Astrocyte (in vitro differentiated cells and primary cell): ENCODE measurements around the gene NDUFV1. TPM values are rescaled to one million over a fixed set of nuclear protein-coding genes. Genes with fewer than 3 reads are reported as not detected.

Experiments
- DNase-seq: peaks from one replicate; pipeline ENCODE4 v3.0.0-alpha.2; 2010; ENCODE audit warnings: low read depth
- FAIRE-seq: peaks from 2 replicates; lab custom pipeline; 2011; peaks lifted over from hg19 to GRCh38; lab: Jason Lieb, UNC
- H2AFZ ChIP-seq: 2 replicates; pipeline ENCODE4 v1.6.0; 2012; ENCODE audit warnings: low read depth, low read length, inconsistent platforms
- H3K27ac ChIP-seq: 2 replicates; pipeline ENCODE4 v1.5.1; 2011; ENCODE audit warnings: low read depth, low read length, inconsistent platforms
- H3K27me3 ChIP-seq: 2 replicates; pipeline ENCODE4 v1.6.0; 2011; ENCODE audit warnings: low read length, inconsistent platforms; ENCODE audit not compliant: insufficient read depth
- H3K36me3 ChIP-seq: 2 replicates; pipeline ENCODE4 v1.5.1; 2011; ENCODE audit warnings: low read length, inconsistent platforms; ENCODE audit not compliant: insufficient read depth
- H3K4me1 ChIP-seq: 2 replicates; pipeline ENCODE4 v1.5.1; 2011; ENCODE audit warnings: low read length, inconsistent platforms; ENCODE audit not compliant: insufficient read depth
- H3K4me2 ChIP-seq: 2 replicates; pipeline ENCODE4 v1.6.0; 2012; ENCODE audit warnings: low read length, inconsistent platforms
- H3K4me3 ChIP-seq: 2 replicates; pipeline ENCODE4 v1.5.1; 2011; ENCODE audit warnings: low read depth, mild to moderate bottlenecking, low read length, inconsistent platforms; ENCODE audit not compliant: insufficient read depth
- H3K79me2 ChIP-seq: 2 replicates; pipeline ENCODE4 v1.6.0; 2012; ENCODE audit warnings: mild to moderate bottlenecking, low read length, inconsistent platforms; ENCODE audit not compliant: insufficient read depth
- H3K9ac ChIP-seq: 2 replicates; pipeline ENCODE4 v1.6.0; 2012; ENCODE audit warnings: mild to moderate bottlenecking, low read length, inconsistent platforms
- H3K9me3 ChIP-seq: 2 replicates; pipeline ENCODE4 v1.5.1; 2012; ENCODE audit warnings: low read depth, mild to moderate bottlenecking, low read length, inconsistent platforms; ENCODE audit not compliant: insufficient read depth
- H4K20me1 ChIP-seq: 2 replicates; pipeline ENCODE4 v1.6.0; 2012; ENCODE audit warnings: low read length, inconsistent platforms; ENCODE audit not compliant: insufficient read depth
- H3K27ac Mint-ChIP-seq: one replicate; pipeline ENCODE4 v1.8.0; 2021; ENCODE audit warnings: mild to moderate bottlenecking, mixed read lengths; ENCODE audit not compliant: unreplicated experiment
- H3K27me3 Mint-ChIP-seq: one replicate; pipeline ENCODE4 v1.8.0; 2021; ENCODE audit warnings: low read depth, mixed read lengths; ENCODE audit not compliant: unreplicated experiment
- H3K36me3 Mint-ChIP-seq: one replicate; pipeline ENCODE4 v1.8.0; 2021; ENCODE audit warnings: low read depth, mixed read lengths; ENCODE audit not compliant: unreplicated experiment
- H3K4me1 Mint-ChIP-seq: one replicate; pipeline ENCODE4 v1.8.0; 2021; ENCODE audit warnings: low read depth, mixed read lengths; ENCODE audit not compliant: unreplicated experiment
- H3K4me3 Mint-ChIP-seq: one replicate; pipeline ENCODE4 v1.8.0; 2021; ENCODE audit warnings: mild to moderate bottlenecking, moderate library complexity, mixed read lengths; ENCODE audit not compliant: unreplicated experiment
- H3K9me3 Mint-ChIP-seq: one replicate; pipeline ENCODE4 v1.8.0; 2021; ENCODE audit warnings: mild to moderate bottlenecking, mixed read lengths; ENCODE audit not compliant: unreplicated experiment
- CTCF ChIP-seq: IDR thresholded peaks from 2 replicates; pipeline ENCODE4 v1.5.1; 2011; ENCODE audit warnings: low read depth, mild to moderate bottlenecking, inconsistent platforms, low read length, moderate library complexity; ENCODE audit not compliant: insufficient read depth
- EZH2 ChIP-seq: IDR thresholded peaks from 2 replicates; pipeline ENCODE4 v1.6.1; 2012; ENCODE audit warnings: mild to moderate bottlenecking, low read length, inconsistent platforms; ENCODE audit not compliant: insufficient read depth
- total RNA-seq: library from RNA; stranded (reverse); gene quantifications from 2 replicates; pipeline ENCODE4 v1.2.1, GENCODE V29; 2021

The NDUFV1 gene
- total RNA-seq, 1 donor from 2014 or later: 117 TPM

GRCh38 chr11:67641338-67642172, 34.8 kb downstream of the NDUFV1 start:
- no peak overlapping the region for H3K27ac Mint-ChIP-seq
- Histone ChIP-seq H3K79me2 (no peaks in the 10 kb centered on the region), H3K4me2 (no peak overlapping the region), H3K4me1 (no peaks in the 10 kb centered on the region), H3K9ac (no peak overlapping the region), H3K27ac (no peak overlapping the region), H3K36me3 (no peaks in the 10 kb centered on the region), H2AFZ (no peak overlapping the region), H3K4me3 (no peak overlapping the region), H3K27me3 (peaks cover 2% of the 10 kb centered on the region), H3K9me3 (no peaks in the 10 kb centered on the region), H4K20me1 (no peaks in the 10 kb centered on the region)
- TF ChIP-seq CTCF (no peak), EZH2 (no peak)
- H3K9me3 Mint-ChIP-seq: peaks cover 8% of the 10 kb centered on the region
- H3K4me3 Mint-ChIP-seq: no peak overlapping the region
- no peaks in the 10 kb centered on the region for H3K36me3 Mint-ChIP-seq
- DNase-seq (no peak), FAIRE-seq (no peak)
- no peaks in the 10 kb centered on the region for H3K4me1 Mint-ChIP-seq
- H3K27me3 Mint-ChIP-seq: peaks cover 25% of the 10 kb centered on the region

- Histone ChIP-seq H3K9ac (no peak overlapping the region), H3K36me3 (no peaks in the 10 kb centered on the region), H3K9me3 (no peaks in the 10 kb centered on the region), H3K4me2 (no peak overlapping the region), H3K27ac (no peak overlapping the region), H3K4me1 (no peaks in the 10 kb centered on the region), H3K79me2 (no peaks in the 10 kb centered on the region), H2AFZ (no peak overlapping the region), H3K27me3 (peaks cover 2% of the 10 kb centered on the region), H3K4me3 (no peak overlapping the region), H4K20me1 (no peaks in the 10 kb centered on the region)
- FAIRE-seq: no peak
- DNase-seq: no peak
- H3K36me3 Mint-ChIP-seq: no peaks in the 10 kb centered on the region
- peaks cover 25% of the 10 kb centered on the region for H3K27me3 Mint-ChIP-seq
- H3K9me3 Mint-ChIP-seq: peaks cover 6% of the 10 kb centered on the region
- no peak for TF ChIP-seq EZH2
- H3K27ac Mint-ChIP-seq: peak overlapping the region; percentile 47
- no peaks in the 10 kb centered on the region for H3K4me1 Mint-ChIP-seq
- no peak overlapping the region for H3K4me3 Mint-ChIP-seq
Observed at GRCh38 chr11:67642173-67643120, 35.7 kb downstream of the NDUFV1 start.

- no peak overlapping the region for H3K4me3 ChIP-seq
- DNase-seq (no peak), FAIRE-seq (no peak)
- peaks cover 32% of the 10 kb centered on the region for H3K27me3 Mint-ChIP-seq
- H3K4me3 Mint-ChIP-seq: no peak overlapping the region
- no peaks in the 10 kb centered on the region for H3K36me3 Mint-ChIP-seq
- H3K79me2 ChIP-seq: no peaks in the 10 kb centered on the region
- peaks cover 6% of the 10 kb centered on the region for H3K9me3 Mint-ChIP-seq
- H3K36me3 ChIP-seq: no peaks in the 10 kb centered on the region
- no peaks in the 10 kb centered on the region for H4K20me1 ChIP-seq
- H2AFZ ChIP-seq: no peak overlapping the region
- H3K27ac ChIP-seq: no peak overlapping the region
- H3K4me1 ChIP-seq: no peaks in the 10 kb centered on the region
- H3K9me3 ChIP-seq: no peaks in the 10 kb centered on the region
- H3K4me2 ChIP-seq: no peak overlapping the region
- peaks cover 2% of the 10 kb centered on the region for H3K27me3 ChIP-seq
- TF ChIP-seq CTCF (peak; percentile 7), EZH2 (no peak)
- H3K4me1 Mint-ChIP-seq: no peaks in the 10 kb centered on the region
- H3K9ac ChIP-seq: no peak overlapping the region
- no peak overlapping the region for H3K27ac Mint-ChIP-seq
Observed at GRCh38 chr11:67644042-67644441, 37.3 kb downstream of the NDUFV1 start.
